C4-2B (cell line): ENCODE results near the gene RIT2.

Experiments
- H3K27ac ChIP-seq: fragments of 450-650 bp; 2 replicates; pipeline ENCODE4 v1.5.1; 2017
- ZFX ChIP-seq: fragments of 450-650 bp; IDR thresholded peaks from 2 replicates; pipeline ENCODE4 v1.6.1; 2017
- TF ChIP-seq, protein P1 (sequence below): fragments of 450-650 bp; conservative IDR thresholded peaks from 2 replicates; pipeline ENCODE4 v1.5.1; 2017; ENCODE audit warnings: mild to moderate bottlenecking

Gene RIT2

DNA sequence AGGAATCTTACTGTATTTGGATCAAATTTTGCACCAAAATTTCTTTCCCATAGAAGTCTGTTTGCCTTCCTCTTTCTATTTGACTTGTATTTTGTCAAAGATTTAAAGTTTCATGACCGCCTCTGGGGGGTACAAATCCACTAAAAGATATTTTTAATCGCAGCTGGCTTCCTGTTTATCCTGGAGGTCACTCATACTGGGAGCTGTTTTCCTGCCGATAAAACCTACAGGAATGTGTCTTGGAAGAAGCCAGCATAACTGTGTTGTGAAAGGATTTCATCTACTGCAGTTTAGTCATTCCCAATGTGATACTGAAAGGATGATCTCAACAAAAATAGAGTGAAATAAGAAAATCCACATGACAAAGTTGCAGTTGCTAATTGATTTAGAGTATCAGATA lies 184.0 kb downstream of the RIT2 start:
- no peak for TF ChIP-seq ZFX
- H3K27ac ChIP-seq, result no peak overlapping the region

DNA sequence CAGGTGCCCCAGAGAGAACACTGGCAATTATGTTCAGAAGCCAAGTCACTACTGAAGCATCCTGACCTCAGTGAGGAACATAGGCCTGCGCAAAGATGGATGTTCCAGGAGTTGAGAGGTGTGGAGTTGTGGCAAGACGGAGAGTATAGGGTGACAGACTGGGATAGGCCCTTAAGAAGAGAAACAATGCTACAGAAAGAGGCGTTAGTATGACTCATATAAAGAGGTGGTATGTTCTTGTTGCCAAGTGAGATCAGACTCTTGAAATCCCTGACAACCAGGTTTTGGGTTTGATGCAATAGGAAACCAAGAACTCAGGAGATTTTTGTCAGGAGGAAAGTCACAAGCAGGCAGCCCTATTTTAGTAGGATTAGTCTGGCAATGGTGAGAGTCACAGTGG lies 185.6 kb downstream of the RIT2 start:
- TF ChIP-seq, protein P1, sequence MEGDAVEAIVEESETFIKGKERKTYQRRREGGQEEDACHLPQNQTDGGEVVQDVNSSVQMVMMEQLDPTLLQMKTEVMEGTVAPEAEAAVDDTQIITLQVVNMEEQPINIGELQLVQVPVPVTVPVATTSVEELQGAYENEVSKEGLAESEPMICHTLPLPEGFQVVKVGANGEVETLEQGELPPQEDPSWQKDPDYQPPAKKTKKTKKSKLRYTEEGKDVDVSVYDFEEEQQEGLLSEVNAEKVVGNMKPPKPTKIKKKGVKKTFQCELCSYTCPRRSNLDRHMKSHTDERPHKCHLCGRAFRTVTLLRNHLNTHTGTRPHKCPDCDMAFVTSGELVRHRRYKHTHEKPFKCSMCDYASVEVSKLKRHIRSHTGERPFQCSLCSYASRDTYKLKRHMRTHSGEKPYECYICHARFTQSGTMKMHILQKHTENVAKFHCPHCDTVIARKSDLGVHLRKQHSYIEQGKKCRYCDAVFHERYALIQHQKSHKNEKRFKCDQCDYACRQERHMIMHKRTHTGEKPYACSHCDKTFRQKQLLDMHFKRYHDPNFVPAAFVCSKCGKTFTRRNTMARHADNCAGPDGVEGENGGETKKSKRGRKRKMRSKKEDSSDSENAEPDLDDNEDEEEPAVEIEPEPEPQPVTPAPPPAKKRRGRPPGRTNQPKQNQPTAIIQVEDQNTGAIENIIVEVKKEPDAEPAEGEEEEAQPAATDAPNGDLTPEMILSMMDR, result no peak
- TF ChIP-seq ZFX, result no peak
- no peak overlapping the region for H3K27ac ChIP-seq

DNA sequence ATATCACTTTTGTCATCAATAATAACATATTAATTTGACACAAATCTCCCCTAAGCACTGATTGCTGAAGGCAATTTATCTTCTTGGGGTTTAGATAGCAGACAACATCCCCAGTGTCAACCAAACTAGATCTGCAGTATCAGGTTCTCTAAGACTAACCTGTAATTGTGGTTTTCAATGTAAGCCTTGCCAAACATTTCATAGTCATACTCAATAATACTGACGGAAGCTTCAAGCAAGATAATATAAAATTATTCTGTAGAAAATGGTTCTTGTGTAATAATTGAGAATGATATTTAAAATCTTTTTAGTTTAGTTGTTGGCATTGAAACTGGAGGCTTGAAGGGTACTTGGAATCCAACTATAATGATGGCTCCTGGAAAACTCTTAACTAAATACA lies 186.3 kb downstream of the RIT2 start:
- TF ChIP-seq, protein P1, result no peak
- no peak for TF ChIP-seq ZFX
- no peak overlapping the region for H3K27ac ChIP-seq

DNA sequence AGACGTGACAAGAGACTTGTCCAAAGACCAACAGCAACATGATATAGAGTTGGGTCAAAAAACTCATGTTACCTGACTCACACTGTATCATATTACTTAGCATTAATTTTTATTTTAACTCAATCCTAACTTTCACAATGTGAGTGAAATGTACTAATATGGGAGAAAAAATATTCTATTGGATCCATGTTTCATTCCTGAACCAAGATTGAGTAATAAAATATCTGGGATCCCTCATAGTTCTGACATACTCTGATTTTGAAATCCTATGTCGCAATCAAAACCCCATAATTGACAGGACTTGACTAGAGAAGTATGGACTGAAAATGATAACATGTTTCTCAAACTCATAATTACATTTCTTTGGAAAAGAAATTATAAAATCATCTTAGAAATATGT lies 190.4 kb downstream of the RIT2 start:
- no peak for TF ChIP-seq ZFX
- TF ChIP-seq, protein P1, result no peak
- no peak overlapping the region for H3K27ac ChIP-seq

DNA sequence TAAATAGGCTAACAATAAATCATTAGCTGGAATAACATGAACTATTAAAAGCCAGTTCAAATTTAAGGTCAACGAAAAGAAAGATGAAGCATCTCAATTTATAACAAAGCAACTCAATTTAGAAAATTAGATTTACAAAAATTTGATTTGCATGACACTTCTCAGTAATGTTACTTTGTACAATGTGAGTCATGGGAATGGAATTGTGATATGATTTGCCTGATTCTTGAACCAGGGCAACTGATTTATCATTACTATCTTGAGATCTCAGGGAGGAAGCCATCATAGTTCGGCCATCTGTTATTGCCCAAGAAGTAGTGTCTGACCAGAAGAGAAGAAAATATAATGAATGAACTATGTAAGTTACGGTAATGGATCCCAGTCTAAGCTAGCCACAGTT lies 193.1 kb downstream of the RIT2 start:
- TF ChIP-seq, protein P1, result no peak
- TF ChIP-seq ZFX, result no peak
- no peak overlapping the region for H3K27ac ChIP-seq

DNA sequence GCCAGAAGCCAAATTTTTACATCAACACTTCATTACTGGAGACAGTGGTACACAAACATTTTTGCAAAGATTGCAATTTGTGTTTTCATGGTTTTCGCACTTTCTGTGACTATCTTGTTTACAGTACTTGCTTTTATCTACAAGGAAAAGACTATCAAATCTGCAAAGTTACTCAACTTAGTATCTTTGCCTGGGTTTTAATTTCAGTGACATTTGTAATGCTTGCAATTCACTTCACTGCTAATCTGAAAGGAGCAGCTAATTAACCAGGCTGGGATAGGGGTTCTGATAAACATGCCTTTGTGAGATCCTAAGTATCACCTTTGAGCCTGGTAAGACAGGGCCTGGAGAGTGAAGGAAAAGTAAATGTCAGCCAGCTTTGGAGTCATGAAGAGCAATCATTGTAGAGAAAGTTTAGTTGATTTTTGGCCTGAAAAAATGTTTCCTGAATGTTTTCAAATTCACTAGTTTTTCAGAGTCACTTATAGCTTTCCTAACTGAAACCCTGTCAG lies 194.2 kb downstream of the RIT2 start:
- H3K27ac ChIP-seq, result no peak overlapping the region
- TF ChIP-seq, protein P1, result no peak
- no peak for TF ChIP-seq ZFX

DNA sequence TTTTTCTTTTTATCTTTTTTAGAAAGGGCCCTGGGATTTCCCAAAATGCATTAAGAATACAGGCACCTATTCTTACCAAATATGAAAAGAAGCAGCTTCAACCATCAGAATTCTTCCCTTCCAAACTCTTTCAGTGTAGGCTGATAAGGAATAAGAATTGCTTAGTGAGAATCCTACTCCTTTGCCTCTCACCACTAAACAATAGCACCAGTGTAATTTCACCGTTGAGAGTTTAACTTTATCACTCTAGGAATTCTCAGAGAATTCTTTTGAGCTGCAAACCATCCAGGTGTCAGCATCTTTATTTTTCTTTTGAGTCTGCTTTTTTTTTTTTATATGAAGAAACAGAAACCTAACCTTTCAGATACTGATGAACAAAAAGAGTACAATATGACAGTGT lies 194.9 kb downstream of the RIT2 start:
- no peak for TF ChIP-seq ZFX
- TF ChIP-seq, protein P1, result no peak
- no peak overlapping the region for H3K27ac ChIP-seq

DNA sequence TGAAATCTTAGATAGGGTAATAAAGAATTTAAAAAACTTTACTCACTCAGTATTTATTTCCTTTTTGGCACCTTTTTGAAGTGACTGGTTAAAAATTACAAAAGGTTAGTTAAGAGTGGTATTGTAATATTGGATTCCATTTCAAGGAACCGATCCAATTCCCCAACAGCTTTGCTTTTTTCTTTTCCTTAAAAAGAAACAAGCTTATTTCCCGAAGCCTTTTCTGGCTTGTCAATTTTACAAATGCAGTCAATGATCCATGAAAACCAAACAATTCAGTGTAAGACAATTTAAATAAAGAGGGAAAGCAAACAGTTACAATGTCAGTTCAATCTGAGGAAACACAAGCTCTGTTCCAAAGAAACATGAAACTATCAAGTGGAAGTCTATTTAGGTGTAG lies 200.2 kb downstream of the RIT2 start:
- no peak overlapping the region for H3K27ac ChIP-seq

More for the DNA sequence above, 200.2 kb downstream of the RIT2 start:
- TF ChIP-seq, protein P1, result no peak
- TF ChIP-seq ZFX, result no peak
